Testis (tissue), 2 donors: ENCODE measurements around the gene TENM4.

Experiments
- CTCF ChIP-seq, 3 experiments: fragments of 450-650 bp in 2 of 3; fragments of 200-600 bp in 1 of 3; sonication (generic) in 1 of 3; IDR thresholded peaks; one replicate each; pipeline ENCODE4 v1.5.1; 2016 to 2019; ENCODE audit warnings: antibody characterized with exemption in 3 of 3, mild to moderate bottlenecking in 2 of 3, moderate library complexity in 1 of 3
- POLR2A ChIP-seq: fragments of 450-650 bp; IDR thresholded peaks from one replicate; pipeline ENCODE4 v1.6.1; 2017; ENCODE audit warnings: antibody characterized with exemption, mild to moderate bottlenecking, moderate library complexity

- TF ChIP-seq POLR2A: no peak
- TF ChIP-seq CTCF (IDR thresholded peaks at IDR 0.05): no peak
Observed at GRCh38 chr11:78748918-78749690, 691.7 kb downstream of the TENM4 start.
